HL-60 (cell line): Measurements from ENCODE around the gene ITGA5.

Experiments
- DNase-seq, 2 experiments: peaks; one replicate each; pipeline ENCODE4 v3.0.0-alpha.2; 2010 to 2020; ENCODE audit warnings: low read depth in 1 of 2, low spot score in 1 of 2
- H3K27ac ChIP-seq: fragments of 250-450 bp; sonication (Bioruptor Pico); replicated peaks from 2 replicates; pipeline ENCODE4 v1.5.1; 2020; ENCODE audit warnings: mild to moderate bottlenecking, moderate library complexity
- H3K27me3 ChIP-seq: fragments of 250-450 bp; sonication (Bioruptor Pico); 2 replicates; pipeline ENCODE4 v1.5.1; 2021; ENCODE audit warnings: mild to moderate bottlenecking, moderate library complexity; ENCODE audit not compliant: insufficient read depth, poor library complexity, severe bottlenecking
- H3K4me3 ChIP-seq: replicated peaks from 2 replicates; pipeline ENCODE4 v1.5.1; 2011; ENCODE audit warnings: mild to moderate bottlenecking, control low read depth, low read length; ENCODE audit not compliant: insufficient read depth
- CTCF ChIP-seq: IDR thresholded peaks from one replicate; pipeline ENCODE4 v1.5.1; 2011; ENCODE audit warnings: low read length, control low read depth, inconsistent platforms; ENCODE audit not compliant: insufficient read depth
- GABPA ChIP-seq: IDR thresholded peaks from 2 replicates; pipeline ENCODE4 v1.6.1; 2012; ENCODE audit warnings: low read depth
- POLR2AphosphoS5 ChIP-seq: IDR thresholded peaks from 2 replicates; pipeline ENCODE4 v1.6.1; 2012; ENCODE audit warnings: low read depth
- SPI1 ChIP-seq: IDR thresholded peaks from 2 replicates; pipeline ENCODE4 v1.6.1; 2012; ENCODE audit warnings: low read depth, mild to moderate bottlenecking, borderline replicate concordance
- TF ChIP-seq, protein P1 (sequence below): IDR thresholded peaks from 2 replicates; pipeline ENCODE4 v1.6.1; 2012; ENCODE audit warnings: low read depth; ENCODE audit not compliant: insufficient replicate concordance

Gene ITGA5

DNA sequence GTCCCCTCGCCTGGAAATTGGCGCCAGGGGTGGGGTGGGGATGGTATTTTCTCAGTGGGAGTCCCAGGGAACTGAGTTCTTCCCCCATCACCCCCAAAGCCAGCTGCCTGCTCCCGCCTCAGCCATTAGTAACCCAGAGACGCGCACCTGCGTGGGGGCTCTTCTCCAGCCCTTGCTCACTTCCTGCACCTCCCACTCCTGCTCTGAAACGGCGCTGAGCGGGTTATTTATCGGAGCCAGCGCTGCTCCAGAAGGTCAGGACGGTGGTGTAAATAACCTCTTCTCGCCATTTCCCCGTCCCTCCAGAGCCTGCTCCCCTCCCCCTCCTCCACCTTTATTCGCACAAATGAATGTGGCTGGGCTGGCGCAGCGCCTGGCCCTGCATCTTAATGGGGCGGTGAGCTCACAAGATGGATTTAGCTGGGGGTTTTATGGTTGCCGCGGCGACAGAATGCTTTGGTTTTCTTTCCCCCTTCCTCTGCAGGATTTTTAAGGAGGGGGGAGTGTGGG lies 67.0 kb downstream of the ITGA5 start:
- Histone ChIP-seq H3K27me3 (no peaks in the 10 kb centered on the region), H3K4me3 (no peak overlapping the region), H3K27ac (no peak overlapping the region)
- DNase-seq: no peak
- no peak for TF ChIP-seq SPI1
- TF ChIP-seq, protein P1, sequence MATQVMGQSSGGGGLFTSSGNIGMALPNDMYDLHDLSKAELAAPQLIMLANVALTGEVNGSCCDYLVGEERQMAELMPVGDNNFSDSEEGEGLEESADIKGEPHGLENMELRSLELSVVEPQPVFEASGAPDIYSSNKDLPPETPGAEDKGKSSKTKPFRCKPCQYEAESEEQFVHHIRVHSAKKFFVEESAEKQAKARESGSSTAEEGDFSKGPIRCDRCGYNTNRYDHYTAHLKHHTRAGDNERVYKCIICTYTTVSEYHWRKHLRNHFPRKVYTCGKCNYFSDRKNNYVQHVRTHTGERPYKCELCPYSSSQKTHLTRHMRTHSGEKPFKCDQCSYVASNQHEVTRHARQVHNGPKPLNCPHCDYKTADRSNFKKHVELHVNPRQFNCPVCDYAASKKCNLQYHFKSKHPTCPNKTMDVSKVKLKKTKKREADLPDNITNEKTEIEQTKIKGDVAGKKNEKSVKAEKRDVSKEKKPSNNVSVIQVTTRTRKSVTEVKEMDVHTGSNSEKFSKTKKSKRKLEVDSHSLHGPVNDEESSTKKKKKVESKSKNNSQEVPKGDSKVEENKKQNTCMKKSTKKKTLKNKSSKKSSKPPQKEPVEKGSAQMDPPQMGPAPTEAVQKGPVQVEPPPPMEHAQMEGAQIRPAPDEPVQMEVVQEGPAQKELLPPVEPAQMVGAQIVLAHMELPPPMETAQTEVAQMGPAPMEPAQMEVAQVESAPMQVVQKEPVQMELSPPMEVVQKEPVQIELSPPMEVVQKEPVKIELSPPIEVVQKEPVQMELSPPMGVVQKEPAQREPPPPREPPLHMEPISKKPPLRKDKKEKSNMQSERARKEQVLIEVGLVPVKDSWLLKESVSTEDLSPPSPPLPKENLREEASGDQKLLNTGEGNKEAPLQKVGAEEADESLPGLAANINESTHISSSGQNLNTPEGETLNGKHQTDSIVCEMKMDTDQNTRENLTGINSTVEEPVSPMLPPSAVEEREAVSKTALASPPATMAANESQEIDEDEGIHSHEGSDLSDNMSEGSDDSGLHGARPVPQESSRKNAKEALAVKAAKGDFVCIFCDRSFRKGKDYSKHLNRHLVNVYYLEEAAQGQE: no peak
- no peak for TF ChIP-seq CTCF
- TF ChIP-seq GABPA: no peak
- no peak for TF ChIP-seq POLR2AphosphoS5

DNA sequence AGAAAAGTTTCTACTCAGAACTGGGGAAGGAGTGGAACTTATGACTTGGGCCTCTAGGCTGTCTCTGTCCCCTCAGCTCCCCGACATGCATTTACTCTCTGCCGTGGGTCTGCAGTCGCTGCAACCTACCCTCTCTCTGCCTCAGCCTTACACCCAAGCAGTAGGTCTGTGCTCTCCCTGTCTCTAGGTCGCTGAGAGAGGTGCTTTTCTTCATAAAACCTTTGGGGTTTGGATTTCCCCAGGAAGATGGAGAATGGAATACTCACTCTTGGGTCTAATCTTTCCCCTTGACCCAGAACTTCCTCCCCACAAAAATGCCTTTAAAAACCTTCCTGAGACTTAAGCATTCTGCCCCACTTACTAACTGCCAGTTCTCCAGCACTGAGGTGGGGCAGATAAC lies 67.7 kb downstream of the ITGA5 start:
- DNase-seq: no peak
- TF ChIP-seq POLR2AphosphoS5 (no peak), CTCF (no peak), SPI1 (no peak), GABPA (no peak)
- TF ChIP-seq, protein P1: no peak
- Histone ChIP-seq H3K27ac (no peak overlapping the region), H3K27me3 (no peaks in the 10 kb centered on the region), H3K4me3 (no peak overlapping the region)

GRCh38 chr12:54350743-54351142 lies 68.3 kb downstream of the ITGA5 start:
- TF ChIP-seq SPI1: no peak
- TF ChIP-seq, protein P1: no peak
- no peak for TF ChIP-seq GABPA
- TF ChIP-seq POLR2AphosphoS5: no peak
- no peak for TF ChIP-seq CTCF
- no peak for DNase-seq
- H3K27me3 ChIP-seq: no peaks in the 10 kb centered on the region
- no peak overlapping the region for H3K4me3 ChIP-seq
- no peak overlapping the region for H3K27ac ChIP-seq
